ENCODE measurements around the gene PNPO.

Gene PNPO

GRCh38 chr17:47998044-47998443 lies 56.7 kb downstream of the PNPO start:
- no peak for DNase-seq (ENCODE audit: low read depth in 3 of 3)

Data from stimulated activated CD4-positive, alpha-beta T cell treated with anti-CD3 and anti-CD28 coated beads, TNF-alpha, amount 100 ng/mL, for 4 hours (primary cell).